ENCODE measurements around the gene ACTA1. TPM values are rescaled to one million over a fixed set of nuclear protein-coding genes. Genes with fewer than 3 reads are reported as not detected.
"Not testable (repeated sequence)": the region's sequence is repeated elsewhere in the genome, so short reads cannot be mapped to it uniquely, and the experiment has no call there.

Gene ACTA1
- total RNA-seq, 2 experiments from 2014 or later: not detected

GRCh38 chr1:229411434-229412055 is 22.3 kb downstream of the ACTA1 start:
- ChIA-PET POLR2A (no interaction called here), CTCF (no interaction called here)

- POLR2A ChIA-PET: no interaction called here
- CTCF ChIA-PET: no interaction called here
Observed at GRCh38 chr1:229410692-229411433, 23.0 kb downstream of the ACTA1 start.

- CTCF ChIA-PET: interaction anchor here (0.5 kb wide), 1 partner anchor 23 kb away, joined by 3 read pairs; no protein-coding TSS in a partner anchor
- POLR2A ChIA-PET: no interaction called here
Observed at GRCh38 chr1:229410370-229410691, 23.6 kb downstream of the ACTA1 start.

GRCh38 chr1:229409616-229410369 is 24.1 kb downstream of the ACTA1 start:
- CTCF ChIA-PET: interaction anchor here (0.5 kb wide), 1 partner anchor 22 kb away, joined by 3 read pairs; no protein-coding TSS in a partner anchor
- POLR2A ChIA-PET: no interaction called here

GRCh38 chr1:229408458-229409037 is 25.3 kb downstream of the ACTA1 start:
- POLR2A ChIA-PET: no interaction called here

GRCh38 chr1:229407206-229408026 is 26.5 kb downstream of the ACTA1 start:
- POLR2A ChIA-PET: no interaction called here
- CTCF ChIA-PET: no interaction called here

More at GRCh38 chr1:229408458-229409037, 25.3 kb downstream of the ACTA1 start:
- CTCF ChIA-PET: no interaction called here

- ChIA-PET CTCF (no interaction called here), POLR2A (no interaction called here)
Observed at GRCh38 chr1:229406798-229407197, 27.1 kb downstream of the ACTA1 start.

- ChIA-PET POLR2A (no interaction called here), CTCF (interaction anchor here (0.6 kb wide), 1 partner anchor 119 kb away, joined by 6 read pairs; no protein-coding TSS in a partner anchor)
Observed at GRCh38 chr1:229403573-229403972, 30.3 kb downstream of the ACTA1 start.

GRCh38 chr1:229402993-229403392 is 30.9 kb downstream of the ACTA1 start:
- ChIA-PET CTCF (no interaction called here), POLR2A (no interaction called here)

- CTCF ChIA-PET, POLR2A ChIA-PET: not testable (repeated sequence)
Observed at GRCh38 chr1:229402329-229402728, 31.6 kb downstream of the ACTA1 start.

- ChIA-PET CTCF (no interaction called here), POLR2A (no interaction called here)
Observed at GRCh38 chr1:229397762-229398161, 36.1 kb downstream of the ACTA1 start.

- CTCF ChIA-PET: no interaction called here
Observed at GRCh38 chr1:229396585-229397206, 37.2 kb downstream of the ACTA1 start.

GRCh38 chr1:229394517-229394916 is 39.4 kb downstream of the ACTA1 start:
- CTCF ChIA-PET, POLR2A ChIA-PET: not testable (repeated sequence)

More at GRCh38 chr1:229396585-229397206, 37.2 kb downstream of the ACTA1 start:
- POLR2A ChIA-PET: no interaction called here

GRCh38 chr1:229392936-229393335 is 41.0 kb downstream of the ACTA1 start:
- CTCF ChIA-PET: no interaction called here
- POLR2A ChIA-PET: no interaction called here

- ChIA-PET CTCF (no interaction called here), POLR2A (no interaction called here)
Observed at GRCh38 chr1:229390130-229390529, 43.8 kb downstream of the ACTA1 start.

- CTCF ChIA-PET: no interaction called here
- POLR2A ChIA-PET: no interaction called here
Observed at GRCh38 chr1:229388897-229389580, 44.9 kb downstream of the ACTA1 start.

- POLR2A ChIA-PET: no interaction called here
- CTCF ChIA-PET: no interaction called here
Observed at GRCh38 chr1:229385853-229386456, 47.9 kb downstream of the ACTA1 start.

GRCh38 chr1:229384822-229385221 is 49.1 kb downstream of the ACTA1 start:
- POLR2A ChIA-PET: no interaction called here
- CTCF ChIA-PET: no interaction called here

GRCh38 chr1:229383961-229384360 is 49.9 kb downstream of the ACTA1 start:
- POLR2A ChIA-PET: no interaction called here
- CTCF ChIA-PET: no interaction called here

Data from activated CD8-positive, alpha-beta memory T cell treated with anti-CD3 and anti-CD28 coated beads for 36 hours (primary cell).